HAP-1 (cell line): ENCODE results near the gene MRPL58.

Experiments
- DNase-seq, 2 experiments: peaks; one replicate each; pipeline ENCODE4 v3.0.0-alpha.2; 2016 to 2020; ENCODE audit warnings: low spot score in 2 of 2
- H3K27me3 ChIP-seq: fragments of 250-450 bp; sonication (Bioruptor Pico); 2 replicates; pipeline ENCODE4 v1.5.1; 2020; ENCODE audit warnings: low read depth, mild to moderate bottlenecking, moderate library complexity
- H3K36me3 ChIP-seq: fragments of 250-450 bp; sonication (Bioruptor Pico); replicated peaks from 2 replicates; pipeline ENCODE4 v1.5.1; 2020; ENCODE audit warnings: mild to moderate bottlenecking
- H3K4me1 ChIP-seq: fragments of 250-450 bp; sonication (Bioruptor Pico); 2 replicates; pipeline ENCODE4 v1.5.1; 2020; ENCODE audit warnings: mild to moderate bottlenecking
- H3K4me3 ChIP-seq: fragments of 250-450 bp; sonication (Bioruptor Pico); 2 replicates; pipeline ENCODE4 v1.5.1; 2020; ENCODE audit warnings: mild to moderate bottlenecking, moderate library complexity
- H3K9me3 ChIP-seq: fragments of 250-450 bp; sonication (Bioruptor Pico); 2 replicates; pipeline ENCODE4 v1.5.1; 2020; ENCODE audit warnings: mild to moderate bottlenecking, moderate library complexity
- in situ Hi-C: fragments of 300-500 bp; cut with MboI; formaldehyde crosslinking; loops from 3 replicates; pipeline ENCODE4 v1.14.3; 2020; ENCODE audit warnings: low sequenced_read_pairs, inconsistent platforms, mixed read lengths

Gene MRPL58

GRCh38 chr17:75049706-75050105, 37.2 kb downstream of the MRPL58 start:
- DNase-seq: no peak
- Histone ChIP-seq H3K4me1 (peaks cover 22% of the 10 kb centered on the region), H3K9me3 (no peaks in the 10 kb centered on the region), H3K4me3 (no peak overlapping the region), H3K36me3 (peaks cover 41% of the 10 kb centered on the region), H3K27me3 (no peaks in the 10 kb centered on the region)
- in situ Hi-C loops: no loop called here

- DNase-seq: no peak
- Histone ChIP-seq H3K27me3 (no peaks in the 10 kb centered on the region), H3K4me1 (peaks cover 13% of the 10 kb centered on the region), H3K9me3 (no peaks in the 10 kb centered on the region), H3K4me3 (no peak overlapping the region), H3K36me3 (peaks cover 46% of the 10 kb centered on the region)
- in situ Hi-C loops: no loop called here
Measured at GRCh38 chr17:75051941-75052340, 39.5 kb downstream of the MRPL58 start.

GRCh38 chr17:75059369-75060345, 47.2 kb downstream of the MRPL58 start:
- DNase-seq: no peak

GRCh38 chr17:75060434-75061054, 48.1 kb downstream of the MRPL58 start:
- Histone ChIP-seq H3K36me3 (peaks cover 61% of the 10 kb centered on the region), H3K9me3 (no peaks in the 10 kb centered on the region), H3K4me3 (no peak overlapping the region), H3K27me3 (no peaks in the 10 kb centered on the region), H3K4me1 (no peaks in the 10 kb centered on the region)
- no peak for DNase-seq
- in situ Hi-C loops: no loop called here

More at GRCh38 chr17:75059369-75060345, 47.2 kb downstream of the MRPL58 start:
- H3K9me3 ChIP-seq: no peaks in the 10 kb centered on the region
- no peak overlapping the region for H3K4me3 ChIP-seq
- peaks cover 65% of the 10 kb centered on the region for H3K36me3 ChIP-seq
- in situ Hi-C loops: no loop called here
- H3K4me1 ChIP-seq: no peaks in the 10 kb centered on the region
- no peaks in the 10 kb centered on the region for H3K27me3 ChIP-seq

GRCh38 chr17:75061055-75061438, 48.6 kb downstream of the MRPL58 start:
- in situ Hi-C loops: no loop called here
- H3K4me1 ChIP-seq: no peaks in the 10 kb centered on the region
- H3K27me3 ChIP-seq: no peaks in the 10 kb centered on the region
- H3K36me3 ChIP-seq: peaks cover 59% of the 10 kb centered on the region
- no peak overlapping the region for H3K4me3 ChIP-seq
- DNase-seq: no peak
- H3K9me3 ChIP-seq: no peaks in the 10 kb centered on the region

GRCh38 chr17:75061618-75062017, 49.1 kb downstream of the MRPL58 start:
- in situ Hi-C loops: no loop called here
- no peak for DNase-seq
- Histone ChIP-seq H3K27me3 (no peaks in the 10 kb centered on the region), H3K4me1 (no peaks in the 10 kb centered on the region), H3K36me3 (peaks cover 57% of the 10 kb centered on the region), H3K9me3 (no peaks in the 10 kb centered on the region), H3K4me3 (no peak overlapping the region)

- no peaks in the 10 kb centered on the region for H3K4me1 ChIP-seq
- no peak overlapping the region for H3K4me3 ChIP-seq
- no peaks in the 10 kb centered on the region for H3K9me3 ChIP-seq
- DNase-seq: no peak
- no peaks in the 10 kb centered on the region for H3K27me3 ChIP-seq
- H3K36me3 ChIP-seq: peaks cover 53% of the 10 kb centered on the region
- in situ Hi-C loops: no loop called here
Measured at GRCh38 chr17:75063201-75063600, 50.7 kb downstream of the MRPL58 start.

GRCh38 chr17:75063626-75064025, 51.2 kb downstream of the MRPL58 start:
- Histone ChIP-seq H3K36me3 (peaks cover 53% of the 10 kb centered on the region), H3K4me1 (no peaks in the 10 kb centered on the region), H3K27me3 (no peaks in the 10 kb centered on the region), H3K9me3 (no peaks in the 10 kb centered on the region), H3K4me3 (no peak overlapping the region)
- in situ Hi-C loops: no loop called here
- DNase-seq: no peak

GRCh38 chr17:75064040-75064439, 51.6 kb downstream of the MRPL58 start:
- Histone ChIP-seq H3K36me3 (peaks cover 53% of the 10 kb centered on the region), H3K4me3 (no peak overlapping the region), H3K4me1 (no peaks in the 10 kb centered on the region), H3K27me3 (no peaks in the 10 kb centered on the region), H3K9me3 (no peaks in the 10 kb centered on the region)
- DNase-seq: no peak
- in situ Hi-C loops: no loop called here

GRCh38 chr17:75064460-75064859, 52.0 kb downstream of the MRPL58 start:
- Histone ChIP-seq H3K27me3 (no peaks in the 10 kb centered on the region), H3K36me3 (peaks cover 51% of the 10 kb centered on the region), H3K4me1 (no peaks in the 10 kb centered on the region), H3K4me3 (no peak overlapping the region), H3K9me3 (no peaks in the 10 kb centered on the region)
- in situ Hi-C loops: no loop called here
- no peak for DNase-seq

- in situ Hi-C loops: no loop called here
- Histone ChIP-seq H3K4me1 (no peaks in the 10 kb centered on the region), H3K36me3 (peaks cover 46% of the 10 kb centered on the region), H3K27me3 (no peaks in the 10 kb centered on the region), H3K4me3 (no peak overlapping the region), H3K9me3 (no peaks in the 10 kb centered on the region)
- DNase-seq: no peak
Measured at GRCh38 chr17:75064867-75065561, 52.5 kb downstream of the MRPL58 start.

- Histone ChIP-seq H3K9me3 (no peaks in the 10 kb centered on the region), H3K4me3 (no peak overlapping the region), H3K4me1 (no peaks in the 10 kb centered on the region), H3K36me3 (peaks cover 41% of the 10 kb centered on the region), H3K27me3 (no peaks in the 10 kb centered on the region)
- DNase-seq: no peak
- in situ Hi-C loops: no loop called here
Measured at GRCh38 chr17:75065562-75066151, 53.2 kb downstream of the MRPL58 start.

- no peaks in the 10 kb centered on the region for H3K27me3 ChIP-seq
- peaks cover 19% of the 10 kb centered on the region for H3K36me3 ChIP-seq
- H3K4me1 ChIP-seq: no peaks in the 10 kb centered on the region
- in situ Hi-C loops: no loop called here
- no peak for DNase-seq
- no peak overlapping the region for H3K4me3 ChIP-seq
- H3K9me3 ChIP-seq: no peaks in the 10 kb centered on the region
Measured at GRCh38 chr17:75067856-75068255, 55.4 kb downstream of the MRPL58 start.
